Measurements from ENCODE around the gene OR10S1.

The OR10S1 gene

DNA sequence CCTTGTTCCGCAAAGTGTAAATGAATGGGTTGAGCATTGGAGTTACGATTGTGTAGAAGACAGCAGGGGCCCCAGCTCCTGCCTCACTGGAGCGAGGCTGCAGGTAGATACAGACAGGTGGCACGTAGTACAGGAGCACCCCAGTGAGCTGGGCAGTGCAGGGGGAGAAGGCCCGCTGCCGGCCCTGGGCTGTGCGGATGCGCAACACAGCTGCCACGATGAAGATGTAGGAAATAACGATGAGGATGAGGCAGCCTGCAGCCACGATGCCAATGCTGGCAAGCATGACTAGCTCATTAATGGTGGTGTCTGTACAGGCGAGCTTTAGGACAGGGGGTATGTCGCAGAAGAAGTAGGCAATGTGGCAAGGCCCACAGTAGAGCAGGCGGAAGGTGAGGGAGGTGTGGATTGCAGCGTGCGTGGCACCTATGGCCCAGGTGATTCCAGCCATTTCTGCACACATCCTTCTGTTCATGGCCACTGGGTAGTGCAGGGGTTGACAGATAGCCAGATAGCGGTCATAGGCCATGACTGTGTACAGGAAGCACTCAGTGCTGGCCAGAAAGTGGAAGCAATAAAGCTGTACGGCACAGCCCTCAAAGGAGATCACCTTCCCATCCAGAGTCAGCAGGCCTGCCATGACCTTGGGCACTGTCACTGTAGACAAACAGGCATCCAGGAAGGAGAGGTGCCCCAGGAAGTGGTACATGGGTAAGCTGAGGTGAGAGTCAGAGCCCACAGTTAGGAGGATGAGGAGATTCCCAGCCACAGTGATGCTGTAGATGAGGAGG lies 616 bp downstream of the OR10S1 start:
- ChIA-PET POLR2A (no interaction called here), CTCF (interaction anchor here (1.2 kb wide), 1 partner anchor 13 kb away, joined by 3 read pairs; no protein-coding TSS in a partner anchor)
- TF ChIP-seq, protein P1, sequence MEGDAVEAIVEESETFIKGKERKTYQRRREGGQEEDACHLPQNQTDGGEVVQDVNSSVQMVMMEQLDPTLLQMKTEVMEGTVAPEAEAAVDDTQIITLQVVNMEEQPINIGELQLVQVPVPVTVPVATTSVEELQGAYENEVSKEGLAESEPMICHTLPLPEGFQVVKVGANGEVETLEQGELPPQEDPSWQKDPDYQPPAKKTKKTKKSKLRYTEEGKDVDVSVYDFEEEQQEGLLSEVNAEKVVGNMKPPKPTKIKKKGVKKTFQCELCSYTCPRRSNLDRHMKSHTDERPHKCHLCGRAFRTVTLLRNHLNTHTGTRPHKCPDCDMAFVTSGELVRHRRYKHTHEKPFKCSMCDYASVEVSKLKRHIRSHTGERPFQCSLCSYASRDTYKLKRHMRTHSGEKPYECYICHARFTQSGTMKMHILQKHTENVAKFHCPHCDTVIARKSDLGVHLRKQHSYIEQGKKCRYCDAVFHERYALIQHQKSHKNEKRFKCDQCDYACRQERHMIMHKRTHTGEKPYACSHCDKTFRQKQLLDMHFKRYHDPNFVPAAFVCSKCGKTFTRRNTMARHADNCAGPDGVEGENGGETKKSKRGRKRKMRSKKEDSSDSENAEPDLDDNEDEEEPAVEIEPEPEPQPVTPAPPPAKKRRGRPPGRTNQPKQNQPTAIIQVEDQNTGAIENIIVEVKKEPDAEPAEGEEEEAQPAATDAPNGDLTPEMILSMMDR (IDR thresholded peaks at IDR 0.05; ENCODE audit: control extremely low read depth, extremely low read depth, low read depth, missing control alignments): no peak
- DNase-seq (ENCODE audit: extremely low spot score): no peak

DNA sequence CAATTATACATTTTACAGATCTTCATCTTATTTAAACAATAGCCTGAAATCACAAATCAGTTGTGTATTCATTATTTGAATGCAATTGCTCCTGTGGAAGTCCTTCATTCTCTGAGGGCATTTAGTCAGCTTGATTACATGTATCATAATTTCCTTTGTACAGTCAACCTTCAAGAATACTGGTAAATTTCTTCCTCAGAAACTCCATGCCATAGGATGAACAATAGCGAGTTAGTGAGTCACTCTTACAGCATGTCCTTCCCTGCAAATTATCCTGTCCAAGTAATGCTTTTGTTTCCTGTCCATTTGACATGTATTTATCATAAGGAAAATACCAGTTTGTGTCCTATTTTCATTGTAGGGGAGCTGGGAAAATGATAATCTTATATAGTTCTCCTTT lies 3.8 kb downstream of the OR10S1 start:
- ChIA-PET CTCF (no interaction called here), POLR2A (no interaction called here)
- DNase-seq (ENCODE audit: extremely low spot score): no peak
- TF ChIP-seq, protein P1 (IDR thresholded peaks at IDR 0.05; ENCODE audit: control extremely low read depth, extremely low read depth, low read depth, missing control alignments): no peak

DNA sequence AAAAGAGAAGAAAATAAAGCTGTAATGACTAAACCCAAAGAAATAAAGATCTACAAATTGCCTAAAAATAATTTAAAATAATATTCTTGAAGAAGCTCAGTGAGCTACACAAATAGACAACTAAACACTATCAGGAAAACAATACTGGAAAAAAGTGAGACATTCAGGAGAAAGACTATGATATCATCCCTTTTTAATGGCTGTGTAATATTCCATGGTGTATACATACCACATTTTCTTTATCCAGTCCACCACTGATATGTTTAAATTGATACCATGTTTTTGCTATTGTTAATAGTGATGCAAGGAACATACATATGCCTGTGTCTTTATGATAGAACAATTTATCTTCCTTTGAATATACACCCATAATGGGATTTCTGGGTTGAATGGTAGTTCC lies 20.8 kb downstream of the OR10S1 start:
- DNase-seq (ENCODE audit: extremely low spot score): no peak
- ChIA-PET POLR2A (no interaction called here), CTCF (no interaction called here)
- TF ChIP-seq, protein P1 (IDR thresholded peaks at IDR 0.05; ENCODE audit: control extremely low read depth, extremely low read depth, low read depth, missing control alignments): no peak

DNA sequence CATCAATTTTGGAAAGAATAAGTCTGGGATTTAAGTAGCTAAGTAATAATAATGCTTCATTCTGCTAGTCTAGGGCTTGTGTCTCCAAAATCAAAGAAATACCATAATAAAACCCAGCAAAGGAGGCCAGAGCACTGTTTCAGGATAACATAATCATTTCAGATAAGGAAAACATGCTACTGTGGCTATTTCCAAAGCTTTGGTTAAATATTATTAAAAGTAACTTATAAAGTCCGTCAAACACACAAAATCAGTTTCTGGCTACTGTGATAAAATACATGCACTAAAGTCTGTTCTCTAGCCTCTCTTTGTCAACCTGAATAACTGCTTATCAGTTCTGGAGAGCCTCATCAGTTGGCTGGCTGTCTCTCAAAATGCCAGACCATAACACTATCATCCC lies 32.4 kb downstream of the OR10S1 start:
- ChIA-PET POLR2A (no interaction called here), CTCF (interaction anchor here (1.7 kb wide), 1 partner anchor 11 kb away, joined by 4 read pairs; no protein-coding TSS in a partner anchor)
- TF ChIP-seq, protein P1 (IDR thresholded peaks at IDR 0.05; ENCODE audit: control extremely low read depth, extremely low read depth, low read depth, missing control alignments): no peak
- DNase-seq (ENCODE audit: extremely low spot score): no peak

DNA sequence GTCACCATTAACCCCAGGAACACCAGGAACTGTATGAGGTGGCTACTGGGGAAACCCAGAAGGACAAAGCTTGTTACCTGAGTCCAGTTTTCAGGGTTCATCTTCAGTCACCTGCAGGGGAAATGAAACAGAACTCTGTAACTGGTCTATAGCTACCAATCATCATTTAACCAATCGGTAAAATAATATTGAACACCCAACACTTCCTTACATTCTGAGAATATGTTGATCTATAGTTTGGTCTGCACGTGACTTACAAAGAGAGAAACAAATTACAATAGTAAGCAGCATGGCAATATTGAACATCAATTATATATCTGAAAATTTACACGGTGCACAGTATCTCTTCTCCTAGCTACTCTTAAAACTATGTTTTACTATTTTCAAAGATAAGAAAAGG lies 33.8 kb downstream of the OR10S1 start, which contains the start of gene OR6T1:
TSS of gene OR6T1 (minus strand) at position 101 of the 400 bp plus-strand sequence. CDS start at position 101, 0 bp downstream.
- TF ChIP-seq, protein P1 (IDR thresholded peaks at IDR 0.05; ENCODE audit: control extremely low read depth, extremely low read depth, low read depth, missing control alignments): no peak
- POLR2A ChIA-PET: no interaction called here
- no peak for DNase-seq (ENCODE audit: extremely low spot score)
- CTCF ChIA-PET: interaction anchor here (1.2 to 1.7 kb wide), 3 partner anchors 9 to 15 kb away, joined by 3 to 4 read pairs (median 4); no protein-coding TSS in a partner anchor

DNA sequence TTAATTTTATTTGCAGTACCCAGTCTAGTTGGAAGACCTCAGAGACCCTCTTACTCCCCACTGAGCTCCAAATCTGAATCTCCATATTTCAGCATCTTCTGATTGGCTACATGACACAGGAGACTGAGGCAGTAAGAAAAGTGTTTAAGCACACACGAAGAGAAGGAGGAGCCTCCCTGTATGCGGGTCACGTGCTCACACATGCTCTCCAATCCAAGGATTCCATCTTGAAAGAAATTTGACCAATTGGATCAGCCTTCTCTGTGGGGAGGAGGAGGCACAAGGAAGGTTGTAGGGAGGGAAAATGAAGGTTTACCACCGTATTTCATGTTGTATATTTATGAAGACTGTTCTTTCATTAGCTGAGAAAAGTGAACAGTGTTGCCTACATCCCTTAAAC lies 35.2 kb downstream of the OR10S1 start:
- CTCF ChIA-PET: no interaction called here
- TF ChIP-seq, protein P1 (IDR thresholded peaks at IDR 0.05; ENCODE audit: control extremely low read depth, extremely low read depth, low read depth, missing control alignments): no peak
- no peak for DNase-seq (ENCODE audit: extremely low spot score)
- POLR2A ChIA-PET: no interaction called here
